Endothelial cell of umbilical vein (primary cell): ENCODE data around the gene DNTT. TPM values are rescaled to one million over a fixed set of nuclear protein-coding genes. Genes with fewer than 3 reads are reported as not detected.

Experiments
- BruUV-seq: library from RNA; stranded (reverse); fragments of 400-500 nt; replicated peaks from 2 replicates; lab custom pipeline; 2021; lab: Mats Ljungman, UMichigan
- CTCF ChIA-PET: fragments of 300-600, 350-600 bp; sonication (Branson Sonifier 250); formaldehyde crosslinking; loops from one replicate; lab custom pipeline; 2021; ENCODE audit warnings: antibody characterized with exemption, inconsistent platforms; lab: Charles Lee
- POLR2A ChIA-PET: fragments of 300-600, 350-600 bp; sonication (Branson Sonifier 250); formaldehyde crosslinking; loops from one replicate; lab custom pipeline; 2021; ENCODE audit warnings: antibody characterized with exemption, inconsistent platforms; lab: Charles Lee
- DNase-seq: peaks from one replicate; pipeline ENCODE4 v3.0.0-alpha.2; 2011; ENCODE audit warnings: low read depth, low spot score
- FAIRE-seq: peaks from 2 replicates; lab custom pipeline; 2011; peaks lifted over from hg19 to GRCh38; lab: Jason Lieb, UNC
- H2AFZ ChIP-seq: 2 replicates; pipeline ENCODE4 v1.6.0; 2012; ENCODE audit warnings: low read depth, low read length, control low read depth, inconsistent platforms
- H3K27ac ChIP-seq: 2 replicates; pipeline ENCODE4 v1.5.1; 2011; ENCODE audit warnings: low read depth, mild to moderate bottlenecking, control low read depth, low read length, moderate library complexity; ENCODE audit not compliant: insufficient read depth
- H3K27me3 ChIP-seq, 2 experiments: 2 replicates each; pipeline versions ENCODE4 v1.6.0 to v1.6.1; 2011; ENCODE audit warnings: low read length in 2 of 2, mixed read lengths in 1 of 2; ENCODE audit not compliant: control insufficient read depth in 2 of 2, insufficient read depth in 2 of 2
- H3K36me3 ChIP-seq, 2 experiments: 2 replicates in 1 of 2; 3 replicates in 1 of 2; pipeline ENCODE4 v1.5.1; 2011; ENCODE audit warnings: low read length in 2 of 2, mild to moderate bottlenecking in 1 of 2, moderate library complexity in 1 of 2; ENCODE audit not compliant: control insufficient read depth in 2 of 2, insufficient read depth in 2 of 2; ENCODE audit errors: extremely low read depth in 1 of 2
- H3K4me1 ChIP-seq: 3 replicates; pipeline ENCODE4 v1.5.1; 2011; ENCODE audit warnings: mild to moderate bottlenecking, low read length; ENCODE audit not compliant: control insufficient read depth, insufficient read depth; ENCODE audit errors: extremely low read depth
- H3K4me2 ChIP-seq: 2 replicates; pipeline ENCODE4 v1.6.1; 2011; ENCODE audit warnings: low read length, control low read depth, mixed read lengths; ENCODE audit not compliant: insufficient read depth
- H3K4me3 ChIP-seq, 3 experiments: fragments of 200-600 bp in 1 of 3; sonication (generic), shearing (Covaris generic) in 1 of 3; replicated peaks in 1 of 3; 2 replicates each; pipeline ENCODE4 v1.5.1; 2011 to 2016; ENCODE audit warnings: control low read depth in 3 of 3, low read length in 3 of 3, mild to moderate bottlenecking in 2 of 3, inconsistent platforms in 1 of 3, low read depth in 1 of 3, moderate library complexity in 1 of 3; ENCODE audit not compliant: insufficient read depth in 1 of 3
- H3K79me2 ChIP-seq: 2 replicates; pipeline ENCODE4 v1.6.0; 2012; ENCODE audit warnings: low read length, inconsistent platforms; ENCODE audit not compliant: control insufficient read depth, insufficient read depth
- H3K9ac ChIP-seq: replicated peaks from 2 replicates; pipeline ENCODE3; 2011; ENCODE audit warnings: low read length, control low read depth; ENCODE audit not compliant: insufficient read depth; ENCODE audit errors: extremely low read depth
- H3K9me1 ChIP-seq: replicated peaks from 3 replicates; pipeline ENCODE4 v1.6.0; 2011; ENCODE audit warnings: mild to moderate bottlenecking, low read length; ENCODE audit not compliant: control insufficient read depth, insufficient read depth; ENCODE audit errors: extremely low read depth
- H3K9me3 ChIP-seq: replicated peaks from 2 replicates; pipeline ENCODE4 v1.5.1; 2012; ENCODE audit warnings: low read length, inconsistent platforms; ENCODE audit not compliant: control insufficient read depth, insufficient read depth
- H4K20me1 ChIP-seq: replicated peaks from 2 replicates; pipeline ENCODE3; 2011; ENCODE audit warnings: mild to moderate bottlenecking, low read length; ENCODE audit not compliant: control insufficient read depth, insufficient read depth; ENCODE audit errors: extremely low read depth
- EZH2 ChIP-seq: IDR thresholded peaks from 2 replicates; pipeline ENCODE4 v1.6.1; 2012; ENCODE audit warnings: borderline replicate concordance, low read depth, mild to moderate bottlenecking, moderate library complexity, low read length, inconsistent platforms; ENCODE audit not compliant: severe bottlenecking
- FOS ChIP-seq: IDR thresholded peaks from 2 replicates; pipeline ENCODE4 v1.6.1; 2011; ENCODE audit warnings: mild to moderate bottlenecking, low read length, moderate library complexity, borderline replicate concordance; ENCODE audit not compliant: insufficient read depth
- GATA2 ChIP-seq: IDR thresholded peaks from 2 replicates; pipeline ENCODE4 v1.7.0; 2011; ENCODE audit warnings: low read depth, mild to moderate bottlenecking, moderate library complexity, mixed read lengths, low read length; ENCODE audit not compliant: insufficient read length, insufficient read depth
- JUN ChIP-seq: IDR thresholded peaks from 2 replicates; pipeline ENCODE4 v1.6.1; 2011; ENCODE audit warnings: borderline replicate concordance, low read depth; ENCODE audit not compliant: insufficient read length, insufficient read depth
- MYC ChIP-seq: IDR thresholded peaks from one replicate; pipeline ENCODE4 v1.6.1; 2011; ENCODE audit warnings: mild to moderate bottlenecking, low read depth, low read length
- POLR2A ChIP-seq: IDR thresholded peaks from 2 replicates; pipeline ENCODE4 v1.6.1; 2012; ENCODE audit warnings: low read depth, mild to moderate bottlenecking, control low read depth, low read length
- POLR2AphosphoS5 ChIP-seq: IDR thresholded peaks from 2 replicates; pipeline ENCODE4 v1.6.1; 2012; ENCODE audit warnings: low read depth, mild to moderate bottlenecking, control low read depth, low read length, moderate library complexity; ENCODE audit not compliant: insufficient read depth
- dilution Hi-C: fragments of 300-500 bp; cut with MboI; formaldehyde crosslinking; loops from one replicate; pipeline ENCODE4 v1.15.0; 2019; ENCODE audit warnings: low sequenced_read_pairs; ENCODE audit not compliant: extremely low pct_ligation_motif_present
- intact Hi-C: fragments of 100-400 bp; cut with micrococcal nuclease; formaldehyde crosslinking; loops from one replicate; pipeline ENCODE4 v1.10.0; 2022
- polyA plus RNA-seq, 4 experiments: library from polyadenylated mRNA; depleted of rRNA in 3 of 4; stranded (reverse) in 3 of 4; unstranded in 1 of 4; fragments of >200 nt; gene quantifications; 2 replicates each; pipeline versions ENCODE4 v1.2.1 to v1.2.3, GENCODE V29; 2011 to 2012; ENCODE audit warnings: missing spikeins in 1 of 4
- total RNA-seq: library from RNA; stranded (reverse); gene quantifications from 2 replicates; pipeline ENCODE4 v1.2.3, GENCODE V29; 2021
- TF ChIP-seq, protein P1 (sequence below): IDR thresholded peaks from 2 replicates; pipeline ENCODE4 v1.6.1; 2011; ENCODE audit not compliant: insufficient read depth, insufficient read length
- TF ChIP-seq, protein P2 (sequence below), 2 donors: IDR thresholded peaks; 1 replicate in 1 of 2; 2 replicates in 1 of 2; pipeline ENCODE4 v1.5.1; 2011; ENCODE audit warnings: low read length in 2 of 2, mild to moderate bottlenecking in 2 of 2, moderate library complexity in 2 of 2, control low read depth in 1 of 2, inconsistent platforms in 1 of 2, low read depth in 1 of 2; ENCODE audit not compliant: insufficient read depth in 1 of 2; ENCODE audit errors: extremely low read depth in 1 of 2

DNTT gene
- total and polyA plus RNA-seq, 2 donors (not counting 3 experiments of a cell fraction or from before 2014, with no cell fraction given) = not detected

DNA sequence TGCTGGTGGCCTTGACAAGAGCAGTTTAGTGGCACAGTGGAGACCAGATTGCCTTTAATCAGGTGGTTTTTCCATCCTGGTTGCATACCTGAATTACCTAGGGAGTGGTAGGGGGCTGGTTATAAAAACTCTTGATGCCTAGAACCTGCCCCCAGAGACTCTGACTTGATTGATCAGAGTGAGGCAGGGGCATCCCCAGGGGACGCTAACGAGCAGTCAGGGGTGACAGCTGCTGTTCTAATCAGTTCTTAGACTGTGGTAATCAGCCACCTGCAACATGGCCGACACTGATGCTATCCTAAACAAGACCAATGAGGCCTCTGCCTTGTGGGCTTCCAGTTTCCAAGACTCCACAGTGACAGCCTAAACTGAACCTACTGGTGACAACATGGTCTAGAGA lies 56.5 kb downstream of the DNTT start:
- ChIA-PET POLR2A (no interaction called here), CTCF (no interaction called here)
- intact Hi-C loops = no loop called here
- no peak for DNase-seq
- no peak for TF ChIP-seq EZH2
- no peak for TF ChIP-seq POLR2A
- no peak for TF ChIP-seq POLR2AphosphoS5
- no peak for TF ChIP-seq JUN
- no peak for TF ChIP-seq FOS
- TF ChIP-seq GATA2 = no peak
- TF ChIP-seq MYC = no peak
- TF ChIP-seq, protein P1, sequence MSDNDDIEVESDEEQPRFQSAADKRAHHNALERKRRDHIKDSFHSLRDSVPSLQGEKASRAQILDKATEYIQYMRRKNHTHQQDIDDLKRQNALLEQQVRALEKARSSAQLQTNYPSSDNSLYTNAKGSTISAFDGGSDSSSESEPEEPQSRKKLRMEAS = no peak
- TF ChIP-seq, protein P2, sequence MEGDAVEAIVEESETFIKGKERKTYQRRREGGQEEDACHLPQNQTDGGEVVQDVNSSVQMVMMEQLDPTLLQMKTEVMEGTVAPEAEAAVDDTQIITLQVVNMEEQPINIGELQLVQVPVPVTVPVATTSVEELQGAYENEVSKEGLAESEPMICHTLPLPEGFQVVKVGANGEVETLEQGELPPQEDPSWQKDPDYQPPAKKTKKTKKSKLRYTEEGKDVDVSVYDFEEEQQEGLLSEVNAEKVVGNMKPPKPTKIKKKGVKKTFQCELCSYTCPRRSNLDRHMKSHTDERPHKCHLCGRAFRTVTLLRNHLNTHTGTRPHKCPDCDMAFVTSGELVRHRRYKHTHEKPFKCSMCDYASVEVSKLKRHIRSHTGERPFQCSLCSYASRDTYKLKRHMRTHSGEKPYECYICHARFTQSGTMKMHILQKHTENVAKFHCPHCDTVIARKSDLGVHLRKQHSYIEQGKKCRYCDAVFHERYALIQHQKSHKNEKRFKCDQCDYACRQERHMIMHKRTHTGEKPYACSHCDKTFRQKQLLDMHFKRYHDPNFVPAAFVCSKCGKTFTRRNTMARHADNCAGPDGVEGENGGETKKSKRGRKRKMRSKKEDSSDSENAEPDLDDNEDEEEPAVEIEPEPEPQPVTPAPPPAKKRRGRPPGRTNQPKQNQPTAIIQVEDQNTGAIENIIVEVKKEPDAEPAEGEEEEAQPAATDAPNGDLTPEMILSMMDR (IDR thresholded peaks at IDR 0.05; ENCODE audit: extremely low read depth in 1 of 2, insufficient read depth in 1 of 2, low read depth in 1 of 2, low read length in 2 of 2) = no peak
- dilution Hi-C loops = no loop called here
- no peaks in the 10 kb centered on the region for H3K9me1 ChIP-seq
- no peak overlapping the region for H2AFZ ChIP-seq
- H3K27ac ChIP-seq = no peak overlapping the region
- no peaks in the 10 kb centered on the region for H3K4me1 ChIP-seq
- no peaks in the 10 kb centered on the region for H4K20me1 ChIP-seq
- FAIRE-seq = no peak
- peaks cover 2% of the 10 kb centered on the region in 2 experiments for H3K27me3 ChIP-seq
- no peaks in the 10 kb centered on the region for H3K79me2 ChIP-seq
- no peak overlapping the region for H3K4me3 ChIP-seq
- H3K36me3 ChIP-seq = no peaks in the 10 kb centered on the region
- H3K9me3 ChIP-seq = no peaks in the 10 kb centered on the region
- no peak overlapping the region for H3K9ac ChIP-seq
- no peak overlapping the region for H3K4me2 ChIP-seq
- BruUV-seq = no TSS peak
